Right renal cortex interstitium (tissue), 3 donors: ENCODE measurements around the gene EPOP. TPM values are rescaled to one million over a fixed set of nuclear protein-coding genes. Genes with fewer than 3 reads are reported as not detected.

Experiments
- DNase-seq, 3 donors: peaks; one replicate each; pipeline ENCODE4 v3.0.0-alpha.2; 2013; ENCODE audit warnings: low read depth in 3 of 3, low spot score in 2 of 3
- polyA plus RNA-seq, 3 donors: library from polyadenylated mRNA; unstranded; fragments of 120-200 nt; gene quantifications; one replicate each; pipeline ENCODE4 v1.2.1, GENCODE V29; 2013; ENCODE audit not compliant: insufficient read length in 3 of 3

The EPOP gene
- polyA plus RNA-seq, 3 donors = 1.2 to 1.4 (median 1.3) TPM

GRCh38 chr17:38676706-38677504 is 2.1 kb upstream of the EPOP start:
- peak in 1 of 3 donors; percentile 67 for DNase-seq

GRCh38 chr17:38674014-38674748 is 576 bp downstream of the EPOP start:
- no peak for DNase-seq

GRCh38 chr17:38673707-38674013 is 1.1 kb downstream of the EPOP start:
- DNase-seq = no peak

- no peak for DNase-seq
These were observed 1.7 kb downstream of the EPOP start for GRCh38 chr17:38672788-38673706.

GRCh38 chr17:38671939-38672720 is 2.6 kb downstream of the EPOP start:
- no peak for DNase-seq

GRCh38 chr17:38669520-38669919 is 5.2 kb downstream of the EPOP start:
- DNase-seq = no peak

- DNase-seq = no peak
These were observed 7.0 kb downstream of the EPOP start for GRCh38 chr17:38667787-38668122.

- DNase-seq = no peak
These were observed 7.5 kb downstream of the EPOP start for GRCh38 chr17:38667099-38667786.

GRCh38 chr17:38663964-38664644 is 10.7 kb downstream of the EPOP start:
- no peak for DNase-seq

GRCh38 chr17:38663125-38663751 is 11.5 kb downstream of the EPOP start:
- DNase-seq = no peak

- DNase-seq = no peak
These were observed 14.4 kb downstream of the EPOP start for GRCh38 chr17:38660097-38661025.

GRCh38 chr17:38659415-38659814 is 15.3 kb downstream of the EPOP start:
- DNase-seq = no peak

GRCh38 chr17:38658741-38659345 is 15.9 kb downstream of the EPOP start:
- DNase-seq = no peak

GRCh38 chr17:38657824-38658740 is 16.7 kb downstream of the EPOP start:
- DNase-seq = no peak

- no peak for DNase-seq
These were observed 17.6 kb downstream of the EPOP start for GRCh38 chr17:38656959-38657823.
